HepG2 (cell line): ENCODE results near the gene MARCHF5. TPM values are rescaled to one million over a fixed set of nuclear protein-coding genes. Genes with fewer than 3 reads are reported as not detected.
A peak's percentile ranks its signal among the peaks of the same experiment; 100 is the strongest.

Experiments used
- AKAP8 ChIP-seq: sonication (generic); formaldehyde crosslinking; IDR thresholded peaks from 2 replicates; pipeline ENCODE4 v1.5.1; 2020; ENCODE audit warnings: mild to moderate bottlenecking, missing genetic modification reagents
- CBFB ChIP-seq: sonication (generic); formaldehyde crosslinking; IDR thresholded peaks from 2 replicates; pipeline ENCODE4 v1.4.0; 2020; ENCODE audit warnings: missing genetic modification reagents
- DPF2 ChIP-seq: sonication (generic); formaldehyde crosslinking; IDR thresholded peaks from 2 replicates; pipeline ENCODE4 v1.4.0; 2020; ENCODE audit warnings: mild to moderate bottlenecking, low read depth, missing genetic modification reagents, borderline replicate concordance
- FOXM1 ChIP-seq: sonication (generic); formaldehyde crosslinking; IDR thresholded peaks from 2 replicates; pipeline ENCODE4 v1.5.0; 2020; ENCODE audit warnings: missing genetic modification reagents
- GABPA ChIP-seq, 2 experiments: IDR thresholded peaks; 2 replicates each; pipeline ENCODE4 v1.6.1; 2011 to 2016; ENCODE audit warnings: low read depth in 2 of 2, low read length in 1 of 2, missing biosample characterization in 1 of 2, missing genetic modification characterization in 1 of 2
- GATAD1 ChIP-seq: IDR thresholded peaks from 2 replicates; pipeline ENCODE4 v1.6.1; 2016; ENCODE audit warnings: missing genetic modification reagents, missing compliant biosample characterization
- PBX2 ChIP-seq: IDR thresholded peaks from 2 replicates; pipeline ENCODE4 v1.6.1; 2016; ENCODE audit warnings: control low read depth
- SMYD3 ChIP-seq: sonication (generic); formaldehyde crosslinking; IDR thresholded peaks from 2 replicates; pipeline ENCODE4 v1.8.1; 2023; ENCODE audit warnings: mild to moderate bottlenecking, missing genetic modification reagents
- TOE1 ChIP-seq: sonication (generic); formaldehyde crosslinking; IDR thresholded peaks from 2 replicates; pipeline ENCODE4 v1.4.0; 2020; ENCODE audit warnings: mild to moderate bottlenecking, missing genetic modification reagents
- ZNF251 ChIP-seq: sonication (generic); formaldehyde crosslinking; IDR thresholded peaks from 2 replicates; pipeline ENCODE4 v1.9.0; 2021; ENCODE audit warnings: mild to moderate bottlenecking, missing genetic modification reagents
- ZNF430 ChIP-seq: sonication (generic); formaldehyde crosslinking; IDR thresholded peaks from 2 replicates; pipeline ENCODE4 v1.9.0; 2021; ENCODE audit warnings: mild to moderate bottlenecking, missing genetic modification reagents
- ZNF512B ChIP-seq: sonication (generic); formaldehyde crosslinking; IDR thresholded peaks from 2 replicates; pipeline ENCODE4 v1.5.1; 2020; ENCODE audit warnings: missing genetic modification reagents, mild to moderate bottlenecking, borderline replicate concordance
- ZNF572 ChIP-seq: sonication (generic); formaldehyde crosslinking; IDR thresholded peaks from 2 replicates; pipeline ENCODE4 v1.5.1; 2020; ENCODE audit warnings: mild to moderate bottlenecking, missing genetic modification reagents
- ZNF776 ChIP-seq: sonication (generic); formaldehyde crosslinking; IDR thresholded peaks from 2 replicates; pipeline ENCODE4 v1.4.0; 2020; ENCODE audit warnings: mild to moderate bottlenecking, missing genetic modification reagents
- ZNF83 ChIP-seq: sonication (generic); formaldehyde crosslinking; IDR thresholded peaks from 2 replicates; pipeline ENCODE4 v1.4.0; 2020; ENCODE audit warnings: missing genetic modification reagents, mild to moderate bottlenecking, borderline replicate concordance
- polyA plus RNA-seq, 8 experiments: library from polyadenylated mRNA; depleted of rRNA in 3 of 8; stranded (reverse) in 7 of 8; unstranded in 1 of 8; fragments of >200 nt; fragmentation: Illumina TruSeq in 4 of 8; extraction: Trizol in 4 of 8; gene quantifications; 2 replicates each; pipeline versions ENCODE4 v1.2.1 to v1.2.3, GENCODE V29; 2011 to 2016; ENCODE audit warnings: low read depth in 4 of 8, missing spikeins in 1 of 8, mixed read lengths in 1 of 8; ENCODE audit not compliant: insufficient read depth in 1 of 8
- total RNA-seq, 5 experiments: library from RNA; depleted of rRNA; stranded (reverse); fragments of >200 nt; fragmentation: Illumina TruSeq; extraction: Trizol; gene quantifications; 2 replicates each; pipeline ENCODE4 v1.2.3, GENCODE V29; 2016; ENCODE audit warnings: low read depth in 1 of 5
- TF ChIP-seq, protein P1 (sequence below): sonication (generic); formaldehyde crosslinking; IDR thresholded peaks from 2 replicates; pipeline ENCODE4 v1.9.0; 2021; ENCODE audit warnings: missing genetic modification reagents, mild to moderate bottlenecking, borderline replicate concordance
- TF ChIP-seq, protein P2 (sequence below): sonication (generic); formaldehyde crosslinking; IDR thresholded peaks from 2 replicates; pipeline ENCODE4 v1.8.1; 2022; ENCODE audit warnings: mild to moderate bottlenecking, missing genetic modification reagents
- TF ChIP-seq, protein P3 (sequence below): sonication (generic); formaldehyde crosslinking; IDR thresholded peaks from 2 replicates; pipeline ENCODE4 v1.4.0; 2020; ENCODE audit warnings: missing genetic modification reagents, borderline replicate concordance

Gene MARCHF5
- total and polyA plus RNA-seq, 2 of the 13 experiments (the other 11 are each of a cell fraction or from before 2014, with no cell fraction given) = 19.4 to 21.0 TPM

- TF ChIP-seq SMYD3 (CRISPR knock-in tag) = peak; percentile 75; the same call in 1 of the 2 replicates
- peak; percentile 62 for TF ChIP-seq GABPA (IDR thresholded peaks at IDR 0.05; ENCODE audit: low read depth, low read length)
- peak; percentile 73 for TF ChIP-seq GABPA (CRISPR knock-in tag; IDR thresholded peaks at IDR 0.05; ENCODE audit: low read depth)
- no peak for TF ChIP-seq ZNF83
- TF ChIP-seq, protein P1, sequence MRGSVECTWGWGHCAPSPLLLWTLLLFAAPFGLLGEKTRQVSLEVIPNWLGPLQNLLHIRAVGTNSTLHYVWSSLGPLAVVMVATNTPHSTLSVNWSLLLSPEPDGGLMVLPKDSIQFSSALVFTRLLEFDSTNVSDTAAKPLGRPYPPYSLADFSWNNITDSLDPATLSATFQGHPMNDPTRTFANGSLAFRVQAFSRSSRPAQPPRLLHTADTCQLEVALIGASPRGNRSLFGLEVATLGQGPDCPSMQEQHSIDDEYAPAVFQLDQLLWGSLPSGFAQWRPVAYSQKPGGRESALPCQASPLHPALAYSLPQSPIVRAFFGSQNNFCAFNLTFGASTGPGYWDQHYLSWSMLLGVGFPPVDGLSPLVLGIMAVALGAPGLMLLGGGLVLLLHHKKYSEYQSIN (CRISPR knock-in tag) = no peak
- TF ChIP-seq, protein P2, sequence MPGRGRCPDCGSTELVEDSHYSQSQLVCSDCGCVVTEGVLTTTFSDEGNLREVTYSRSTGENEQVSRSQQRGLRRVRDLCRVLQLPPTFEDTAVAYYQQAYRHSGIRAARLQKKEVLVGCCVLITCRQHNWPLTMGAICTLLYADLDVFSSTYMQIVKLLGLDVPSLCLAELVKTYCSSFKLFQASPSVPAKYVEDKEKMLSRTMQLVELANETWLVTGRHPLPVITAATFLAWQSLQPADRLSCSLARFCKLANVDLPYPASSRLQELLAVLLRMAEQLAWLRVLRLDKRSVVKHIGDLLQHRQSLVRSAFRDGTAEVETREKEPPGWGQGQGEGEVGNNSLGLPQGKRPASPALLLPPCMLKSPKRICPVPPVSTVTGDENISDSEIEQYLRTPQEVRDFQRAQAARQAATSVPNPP (CRISPR knock-in tag) = peak; percentile 93
- TF ChIP-seq CBFB (CRISPR knock-in tag) = peak; percentile 81
- no peak; the same call in 1 of the 2 replicates for TF ChIP-seq ZNF430 (CRISPR knock-in tag)
- peak; percentile 81; the same call in 1 of the 2 replicates for TF ChIP-seq ZNF572 (CRISPR knock-in tag)
- no peak for TF ChIP-seq PBX2 (CRISPR knock-in tag)
- no peak for TF ChIP-seq TOE1 (CRISPR knock-in tag)
- TF ChIP-seq AKAP8 = no peak
- no peak for TF ChIP-seq ZNF512B
- peak; percentile 79 for TF ChIP-seq GATAD1
- TF ChIP-seq ZNF776 (CRISPR knock-in tag) = peak; percentile 79; the same call in 1 of the 2 replicates
- TF ChIP-seq, protein P3, sequence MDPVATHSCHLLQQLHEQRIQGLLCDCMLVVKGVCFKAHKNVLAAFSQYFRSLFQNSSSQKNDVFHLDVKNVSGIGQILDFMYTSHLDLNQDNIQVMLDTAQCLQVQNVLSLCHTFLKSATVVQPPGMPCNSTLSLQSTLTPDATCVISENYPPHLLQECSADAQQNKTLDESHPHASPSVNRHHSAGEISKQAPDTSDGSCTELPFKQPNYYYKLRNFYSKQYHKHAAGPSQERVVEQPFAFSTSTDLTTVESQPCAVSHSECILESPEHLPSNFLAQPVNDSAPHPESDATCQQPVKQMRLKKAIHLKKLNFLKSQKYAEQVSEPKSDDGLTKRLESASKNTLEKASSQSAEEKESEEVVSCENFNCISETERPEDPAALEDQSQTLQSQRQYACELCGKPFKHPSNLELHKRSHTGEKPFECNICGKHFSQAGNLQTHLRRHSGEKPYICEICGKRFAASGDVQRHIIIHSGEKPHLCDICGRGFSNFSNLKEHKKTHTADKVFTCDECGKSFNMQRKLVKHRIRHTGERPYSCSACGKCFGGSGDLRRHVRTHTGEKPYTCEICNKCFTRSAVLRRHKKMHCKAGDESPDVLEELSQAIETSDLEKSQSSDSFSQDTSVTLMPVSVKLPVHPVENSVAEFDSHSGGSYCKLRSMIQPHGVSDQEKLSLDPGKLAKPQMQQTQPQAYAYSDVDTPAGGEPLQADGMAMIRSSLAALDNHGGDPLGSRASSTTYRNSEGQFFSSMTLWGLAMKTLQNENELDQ (CRISPR knock-in tag) = no peak
- TF ChIP-seq DPF2 (CRISPR knock-in tag) = no peak
- no peak for TF ChIP-seq ZNF251
- TF ChIP-seq FOXM1 = no peak
Observed at GRCh38 chr10:92290837-92291615, at the start of gene MARCHF5, which contains the start of gene CPEB3 (continued).
